ENCODE measurements around the gene LRFN5. TPM values are rescaled to one million over a fixed set of nuclear protein-coding genes. Genes with fewer than 3 reads are reported as not detected.

The LRFN5 gene
- total RNA-seq, 4 donors from 2014 or later = 0.26 to 45.1 (median 4.6) TPM

GRCh38 chr14:41615011-41615595 lies 8.4 kb downstream of the LRFN5 start:
- intact Hi-C loops (cut with DNase I; ENCODE audit: low total_unique reads) = no loop called here

GRCh38 chr14:41623736-41624135 lies 17.1 kb downstream of the LRFN5 start:
- intact Hi-C loops (cut with DNase I; ENCODE audit: low total_unique reads) = no loop called here
- Histone ChIP-seq H3K4me3 (no peak overlapping the region), H3K27ac (no peak overlapping the region), H3K4me1 (no peaks in the 10 kb centered on the region), H3K9me3 (no peaks in the 10 kb centered on the region), H3K36me3 (no peaks in the 10 kb centered on the region), H3K27me3 (peaks cover 0 to 5% of the 10 kb centered on the region in 2 donors)
- TF ChIP-seq POLR2A (IDR thresholded peaks at IDR 0.05) (no peak), CTCF (IDR thresholded peaks at IDR 0.05) (no peak)
- no peak for DNase-seq

More at GRCh38 chr14:41615011-41615595, 8.4 kb downstream of the LRFN5 start:
- H3K4me3 ChIP-seq = no peak overlapping the region
- H3K36me3 ChIP-seq = no peaks in the 10 kb centered on the region
- TF ChIP-seq CTCF (IDR thresholded peaks at IDR 0.05) (no peak), POLR2A (IDR thresholded peaks at IDR 0.05) (no peak)
- H3K4me1 ChIP-seq = no peaks in the 10 kb centered on the region
- H3K27ac ChIP-seq = no peak overlapping the region
- no peaks in the 10 kb centered on the region for H3K27me3 ChIP-seq
- no peaks in the 10 kb centered on the region for H3K9me3 ChIP-seq
- no peak for DNase-seq

- TF ChIP-seq POLR2A (IDR thresholded peaks at IDR 0.05) = no peak
- no peak for TF ChIP-seq CTCF (IDR thresholded peaks at IDR 0.05)
- H3K4me3 ChIP-seq = no peak overlapping the region
- no peaks in the 10 kb centered on the region for H3K36me3 ChIP-seq
- intact Hi-C loops (cut with DNase I; ENCODE audit: low total_unique reads) = no loop called here
- no peaks in the 10 kb centered on the region for H3K9me3 ChIP-seq
- peaks cover 0 to 5% of the 10 kb centered on the region in 2 donors for H3K27me3 ChIP-seq
- no peak overlapping the region for H3K27ac ChIP-seq
- H3K4me1 ChIP-seq = no peaks in the 10 kb centered on the region
- DNase-seq = no peak
Measured at GRCh38 chr14:41629876-41630275, 23.2 kb downstream of the LRFN5 start.

- intact Hi-C loops (cut with DNase I; ENCODE audit: low total_unique reads) = no loop called here
- Histone ChIP-seq H3K9me3 (no peaks in the 10 kb centered on the region), H3K4me3 (no peak overlapping the region), H3K36me3 (no peaks in the 10 kb centered on the region), H3K27ac (no peak overlapping the region), H3K27me3 (no peaks in the 10 kb centered on the region), H3K4me1 (no peaks in the 10 kb centered on the region)
- no peak for DNase-seq
- TF ChIP-seq POLR2A (IDR thresholded peaks at IDR 0.05) (no peak), CTCF (IDR thresholded peaks at IDR 0.05) (no peak)
Measured at GRCh38 chr14:41634286-41634685, 27.6 kb downstream of the LRFN5 start.

- Histone ChIP-seq H3K4me1 (no peaks in the 10 kb centered on the region), H3K9me3 (no peaks in the 10 kb centered on the region)
- TF ChIP-seq POLR2A (IDR thresholded peaks at IDR 0.05) = no peak
- TF ChIP-seq CTCF (IDR thresholded peaks at IDR 0.05) = no peak
Measured at GRCh38 chr14:41636492-41637392, 30.1 kb downstream of the LRFN5 start.

More at GRCh38 chr14:41636492-41637392, 30.1 kb downstream of the LRFN5 start:
- no peak for DNase-seq
- intact Hi-C loops (cut with DNase I; ENCODE audit: low total_unique reads) = no loop called here
- no peaks in the 10 kb centered on the region for H3K27me3 ChIP-seq
- no peaks in the 10 kb centered on the region for H3K36me3 ChIP-seq
- H3K27ac ChIP-seq = no peak overlapping the region
- H3K4me3 ChIP-seq = no peak overlapping the region
